Choroid plexus epithelial cell (primary cell): ENCODE measurements around the gene CRHR2.

Source experiments
- DNase-seq: peaks from one replicate; pipeline ENCODE4 v3.0.0-alpha.2; 2010; ENCODE audit warnings: low read depth
- H3K4me3 ChIP-seq: 2 replicates; pipeline ENCODE4 v1.5.1; 2011; ENCODE audit warnings: low read depth, mild to moderate bottlenecking, control low read depth, low read length, moderate library complexity
- CTCF ChIP-seq: conservative IDR thresholded peaks from 2 replicates; pipeline ENCODE4 v1.5.1; 2011; ENCODE audit warnings: low read depth, mild to moderate bottlenecking, control low read depth, inconsistent platforms, low read length, moderate library complexity

CRHR2 gene

GRCh38 chr7:30649717-30650420, 32.4 kb downstream of the CRHR2 start:
- DNase-seq, result no peak
- H3K4me3 ChIP-seq, result no peak overlapping the region
- TF ChIP-seq CTCF, result no peak

DNA sequence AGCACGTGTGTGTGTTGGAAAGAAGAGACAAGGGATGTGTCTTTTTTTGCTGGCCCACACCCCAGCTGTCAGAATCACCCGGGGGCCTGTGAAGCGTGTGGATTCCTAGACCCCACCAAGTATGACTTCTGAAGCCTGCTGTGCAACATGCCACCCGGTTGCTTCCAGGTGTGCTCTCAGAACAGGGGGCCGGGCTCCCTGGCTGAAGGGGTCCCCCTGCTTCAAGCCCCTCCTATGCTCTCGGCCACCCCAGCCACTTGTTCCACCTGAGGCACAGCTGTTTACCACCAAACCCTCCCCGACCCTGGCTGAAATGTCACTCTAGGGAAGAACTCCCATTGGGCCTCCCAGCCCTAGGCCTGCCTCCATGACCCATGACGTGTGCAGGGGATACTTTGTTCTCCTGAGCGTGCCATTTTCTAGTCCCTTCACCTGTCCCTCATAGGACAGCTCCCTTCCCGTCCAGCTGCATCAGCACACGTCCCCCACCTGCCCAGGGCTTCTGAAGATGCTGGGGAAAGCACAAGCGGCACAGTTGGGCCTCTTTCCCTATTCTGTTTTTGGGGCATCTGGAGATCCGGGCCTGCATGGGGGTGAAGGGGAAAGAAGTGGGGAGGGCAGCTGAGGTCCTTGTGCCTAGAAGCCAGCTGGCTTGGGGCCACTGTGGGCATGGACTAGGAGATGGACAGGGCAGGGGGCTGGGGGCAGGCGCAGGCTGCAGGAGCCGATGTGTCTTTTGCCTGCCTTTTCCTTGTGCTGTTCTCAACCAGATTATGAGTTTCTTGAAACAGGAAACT, 33.3 kb downstream of the CRHR2 start:
- DNase-seq, result no peak
- TF ChIP-seq CTCF, result no peak
- H3K4me3 ChIP-seq, result no peak overlapping the region

- no peak for DNase-seq
- TF ChIP-seq CTCF, result no peak
- H3K4me3 ChIP-seq, result no peak overlapping the region
These were observed 34.5 kb downstream of the CRHR2 start for GRCh38 chr7:30647589-30648364.

DNA sequence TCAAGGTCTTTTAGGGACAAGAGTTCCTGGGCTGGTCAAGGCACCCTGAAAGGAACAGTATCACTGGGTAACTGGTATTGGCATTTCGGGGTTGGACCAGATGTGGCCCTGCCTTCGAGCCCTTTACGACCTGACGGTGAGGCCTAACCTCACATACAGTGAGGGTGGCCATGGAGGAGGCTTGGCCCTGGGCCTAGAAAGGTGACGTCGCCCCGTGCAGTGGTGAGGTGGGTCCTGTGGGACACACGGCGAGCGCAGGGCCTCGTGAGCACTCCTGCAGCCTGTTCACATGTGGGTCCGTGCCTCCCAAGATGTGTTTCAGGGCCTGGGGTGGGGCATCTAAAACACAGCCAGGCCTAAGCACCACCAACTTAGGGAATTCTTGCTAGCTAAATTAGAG, 36.1 kb downstream of the CRHR2 start:
- H3K4me3 ChIP-seq, result no peak overlapping the region
- DNase-seq, result no peak
- no peak for TF ChIP-seq CTCF

- no peak overlapping the region for H3K4me3 ChIP-seq
- no peak for TF ChIP-seq CTCF
- no peak for DNase-seq
These were observed 36.6 kb downstream of the CRHR2 start for GRCh38 chr7:30645661-30646060.

GRCh38 chr7:30644286-30644955, 37.8 kb downstream of the CRHR2 start:
- DNase-seq, result no peak
- H3K4me3 ChIP-seq, result no peak overlapping the region
- TF ChIP-seq CTCF, result no peak
